HG02884 (cell line): ENCODE results near the gene MTA3.
"Not testable (repeated sequence)": the region's sequence is repeated elsewhere in the genome, so short reads cannot be mapped to it uniquely, and the experiment has no call there.

Experiments used
- ATAC-seq: cut with Tn5 transposase; IDR thresholded peaks from one replicate; pipeline ENCODE4 v1.9.1; 2021; ENCODE audit warnings: mild to moderate bottlenecking, moderate library complexity; ENCODE audit not compliant: unreplicated experiment

The MTA3 gene

GRCh38 chr2:42724886-42725285 is 156.5 kb downstream of the MTA3 start:
- ATAC-seq, result no peak

- ATAC-seq, result no peak
Measured at GRCh38 chr2:42725657-42726056, 157.2 kb downstream of the MTA3 start.

GRCh38 chr2:42726680-42727079 is 158.2 kb downstream of the MTA3 start:
- no peak for ATAC-seq

- not testable (repeated sequence) for ATAC-seq
Measured at GRCh38 chr2:42731316-42731715, 162.9 kb downstream of the MTA3 start.

- ATAC-seq, result no peak
Measured at GRCh38 chr2:42733852-42734251, 165.4 kb downstream of the MTA3 start.

GRCh38 chr2:42736598-42737322 is 168.3 kb downstream of the MTA3 start:
- ATAC-seq, result no peak

GRCh38 chr2:42741140-42741539 is 172.7 kb downstream of the MTA3 start:
- ATAC-seq, result no peak

- ATAC-seq, result no peak
Measured at GRCh38 chr2:42742740-42743658, 174.6 kb downstream of the MTA3 start.

GRCh38 chr2:42743659-42743990 is 175.2 kb downstream of the MTA3 start:
- no peak for ATAC-seq

GRCh38 chr2:42744545-42745082 is 176.2 kb downstream of the MTA3 start:
- no peak for ATAC-seq

- ATAC-seq, result no peak
Measured at GRCh38 chr2:42747422-42747821, 179.0 kb downstream of the MTA3 start.

GRCh38 chr2:42748840-42749239 is 180.4 kb downstream of the MTA3 start:
- ATAC-seq, result no peak

GRCh38 chr2:42752314-42752713 is 183.9 kb downstream of the MTA3 start:
- peak; percentile 71 for ATAC-seq

- no peak for ATAC-seq
Measured at GRCh38 chr2:42752816-42753813, 184.7 kb downstream of the MTA3 start.

GRCh38 chr2:42754021-42754775 is 185.8 kb downstream of the MTA3 start:
- no peak for ATAC-seq

GRCh38 chr2:42754776-42755140 is 186.3 kb downstream of the MTA3 start:
- no peak for ATAC-seq

GRCh38 chr2:42755191-42755880 is 186.9 kb downstream of the MTA3 start:
- ATAC-seq, result no peak

- ATAC-seq, result no peak
Measured at GRCh38 chr2:42756150-42756775, 187.8 kb downstream of the MTA3 start.

GRCh38 chr2:42756966-42757513 is 188.6 kb downstream of the MTA3 start:
- ATAC-seq, result no peak
